GM10847 (cell line): ENCODE results near the gene AJAP1.

ENCODE experiments used
- POLR2A ChIP-seq: IDR thresholded peaks from 2 replicates; pipeline ENCODE4 v1.6.1; 2011; ENCODE audit not compliant: insufficient read length; ENCODE audit errors: extremely low read depth

AJAP1 gene, protein sequence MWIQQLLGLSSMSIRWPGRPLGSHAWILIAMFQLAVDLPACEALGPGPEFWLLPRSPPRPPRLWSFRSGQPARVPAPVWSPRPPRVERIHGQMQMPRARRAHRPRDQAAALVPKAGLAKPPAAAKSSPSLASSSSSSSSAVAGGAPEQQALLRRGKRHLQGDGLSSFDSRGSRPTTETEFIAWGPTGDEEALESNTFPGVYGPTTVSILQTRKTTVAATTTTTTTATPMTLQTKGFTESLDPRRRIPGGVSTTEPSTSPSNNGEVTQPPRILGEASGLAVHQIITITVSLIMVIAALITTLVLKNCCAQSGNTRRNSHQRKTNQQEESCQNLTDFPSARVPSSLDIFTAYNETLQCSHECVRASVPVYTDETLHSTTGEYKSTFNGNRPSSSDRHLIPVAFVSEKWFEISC

DNA sequence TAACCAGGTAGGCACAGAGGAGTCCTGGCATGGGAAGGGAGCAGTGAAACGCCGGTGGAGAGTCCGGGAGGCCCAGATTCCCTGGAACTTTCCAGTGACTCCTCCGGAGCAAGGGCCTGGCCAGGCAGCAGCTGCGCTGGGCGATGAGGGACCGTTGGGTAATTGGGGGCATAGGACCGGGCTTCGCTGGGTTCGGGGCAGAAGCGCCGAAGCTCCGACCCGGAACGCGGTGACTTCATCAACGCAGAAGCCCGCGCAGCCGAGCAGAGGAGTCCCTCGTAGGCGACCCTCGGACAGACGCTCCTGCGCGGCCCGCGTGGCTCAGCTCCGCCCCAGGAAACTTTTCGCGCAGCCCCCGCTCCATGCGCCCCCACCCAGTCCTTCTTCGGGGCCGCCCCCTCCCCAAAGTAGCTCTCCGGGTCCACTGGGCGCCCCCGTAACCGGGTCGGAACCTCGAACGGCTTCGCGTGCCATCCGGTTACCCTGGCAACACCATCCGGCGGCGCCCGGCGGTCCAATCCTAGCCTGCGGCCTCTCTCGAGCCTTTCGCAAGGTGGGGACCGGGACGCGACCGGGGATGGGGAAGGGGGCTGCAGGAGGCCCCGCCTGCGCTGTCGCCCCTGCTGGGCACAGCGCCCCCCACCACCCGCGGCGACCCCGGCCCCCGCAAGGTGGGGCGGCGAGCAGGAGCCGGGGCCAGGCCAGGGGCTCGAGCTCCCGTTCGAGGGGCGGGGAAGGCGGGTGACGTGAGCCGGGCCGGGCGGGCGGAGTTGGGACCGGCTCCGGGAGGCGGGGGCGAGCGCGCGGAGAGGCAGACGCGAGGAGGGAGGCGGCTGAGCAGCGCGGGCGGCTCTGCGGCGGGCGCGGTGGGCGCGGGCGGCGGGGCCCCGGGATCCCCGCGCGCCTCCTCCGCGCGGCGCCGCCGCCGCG, at the start of gene AJAP1:
Gene AJAP1, plus strand, starts transcription at position 814 of the 930 bp plus-strand sequence. CDS start 817 bp downstream, outside the sequence.
- no peak for TF ChIP-seq POLR2A

DNA sequence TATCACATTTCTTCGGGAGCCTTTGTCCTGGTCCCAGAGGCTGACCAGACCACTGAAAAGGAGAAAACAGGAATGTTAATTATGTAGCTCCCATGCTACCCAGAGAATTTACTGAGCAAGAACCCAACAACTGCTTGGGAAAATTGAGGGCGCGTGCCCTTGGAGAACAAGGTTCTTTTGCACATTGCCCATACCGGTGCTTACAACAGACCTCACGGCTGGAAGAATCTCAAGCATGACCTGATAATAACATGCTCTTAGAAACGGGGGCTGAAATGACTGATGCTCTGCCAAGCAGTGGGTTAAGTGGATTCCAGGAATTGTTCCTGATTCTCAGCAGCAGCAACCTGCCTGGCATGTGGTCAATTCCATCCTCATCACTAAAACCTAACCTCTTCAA, 49.3 kb upstream of the AJAP1 start:
- TF ChIP-seq POLR2A: no peak

DNA sequence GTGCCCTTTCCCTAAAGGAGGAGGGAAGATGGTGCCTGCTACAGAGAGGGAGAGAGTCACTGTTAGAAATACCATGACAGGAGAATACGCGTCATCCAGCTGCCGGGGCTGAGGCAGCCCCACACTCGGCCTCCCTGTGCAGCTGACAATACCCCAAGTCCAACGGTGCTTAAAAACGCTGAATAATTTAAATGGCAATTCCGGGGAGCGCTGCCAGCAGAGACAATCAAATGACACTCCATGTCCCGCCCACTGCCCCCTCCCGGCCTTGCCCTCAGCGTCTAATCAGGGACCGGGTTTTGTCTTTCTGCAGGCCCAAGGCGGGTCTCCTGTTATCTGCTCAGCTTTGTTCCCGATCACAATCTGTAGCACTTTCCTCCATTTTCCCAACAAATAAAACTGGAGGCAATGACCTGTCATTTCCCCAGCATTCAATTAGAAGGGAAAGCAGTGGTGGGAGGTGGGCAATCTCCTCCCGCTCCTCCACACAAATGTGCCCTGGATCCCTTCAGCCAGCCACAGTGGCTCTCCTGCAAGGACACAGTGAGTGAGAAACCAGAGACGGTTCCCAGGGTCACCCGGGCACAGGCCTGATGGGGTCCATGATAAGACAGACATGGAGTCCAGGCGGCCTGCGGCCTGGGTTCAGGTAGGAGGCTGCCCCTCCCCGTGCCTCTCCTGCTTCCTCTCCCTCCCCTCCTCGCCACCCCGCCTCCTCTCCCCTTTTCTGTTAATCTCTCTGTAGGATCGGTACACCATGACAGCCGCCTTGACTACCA, 42.7 kb upstream of the AJAP1 start:
- no peak for TF ChIP-seq POLR2A

DNA sequence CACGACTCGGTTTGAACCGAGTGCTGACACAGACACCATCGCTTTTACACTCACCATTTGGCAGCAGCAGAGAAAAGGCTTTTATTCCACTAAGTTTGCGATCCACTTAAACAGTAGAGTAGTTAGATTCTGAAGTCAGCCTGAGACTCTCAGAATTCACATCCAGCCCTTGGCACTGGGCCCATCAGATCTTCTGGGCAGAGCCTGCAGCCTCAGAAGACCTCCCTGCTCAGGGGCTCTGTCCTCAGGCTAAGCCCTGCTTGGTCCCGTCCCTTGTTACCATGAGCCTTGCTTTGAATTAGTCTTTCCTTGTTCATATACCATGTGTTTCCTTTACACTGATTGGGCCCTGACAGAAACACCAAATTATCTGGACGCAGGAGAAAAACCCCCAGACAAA, 41.4 kb upstream of the AJAP1 start:
- no peak for TF ChIP-seq POLR2A

DNA sequence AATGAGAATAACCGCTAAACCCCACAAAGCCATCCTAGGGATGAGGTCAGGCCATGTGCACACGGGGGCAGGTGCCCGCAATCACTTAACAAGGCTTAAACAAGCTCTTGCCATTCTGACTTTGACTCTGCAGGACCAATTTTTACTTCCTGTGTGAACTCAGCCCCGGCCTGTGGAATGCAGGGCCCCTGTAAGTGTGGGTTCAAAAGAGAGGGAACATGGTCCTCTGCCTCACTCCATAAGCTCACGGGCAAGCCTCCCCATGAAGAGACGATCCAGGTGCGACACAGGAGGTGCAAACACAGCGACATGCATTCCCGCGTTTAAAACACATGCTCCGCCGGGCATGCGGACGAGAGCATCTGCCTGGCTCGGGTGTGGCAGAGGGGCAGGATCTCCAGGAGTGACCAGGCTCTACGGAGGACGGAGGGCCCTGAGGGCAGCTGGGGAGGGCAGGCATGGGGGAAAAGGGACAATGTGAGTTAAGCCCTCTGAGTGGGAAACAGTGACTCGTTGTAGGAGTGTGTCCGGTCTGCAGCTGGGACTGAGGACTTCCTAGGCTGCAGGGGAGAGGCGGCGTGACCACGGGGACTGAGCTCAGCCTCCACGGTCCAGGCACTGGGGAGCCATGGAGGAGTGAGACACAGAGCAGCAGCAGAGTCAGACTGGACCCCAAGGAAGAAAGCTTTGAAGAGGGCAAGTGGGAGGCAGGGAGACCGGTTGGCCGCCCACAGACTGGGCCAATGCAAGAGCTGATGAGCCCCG, 40.6 kb upstream of the AJAP1 start:
- TF ChIP-seq POLR2A: no peak

DNA sequence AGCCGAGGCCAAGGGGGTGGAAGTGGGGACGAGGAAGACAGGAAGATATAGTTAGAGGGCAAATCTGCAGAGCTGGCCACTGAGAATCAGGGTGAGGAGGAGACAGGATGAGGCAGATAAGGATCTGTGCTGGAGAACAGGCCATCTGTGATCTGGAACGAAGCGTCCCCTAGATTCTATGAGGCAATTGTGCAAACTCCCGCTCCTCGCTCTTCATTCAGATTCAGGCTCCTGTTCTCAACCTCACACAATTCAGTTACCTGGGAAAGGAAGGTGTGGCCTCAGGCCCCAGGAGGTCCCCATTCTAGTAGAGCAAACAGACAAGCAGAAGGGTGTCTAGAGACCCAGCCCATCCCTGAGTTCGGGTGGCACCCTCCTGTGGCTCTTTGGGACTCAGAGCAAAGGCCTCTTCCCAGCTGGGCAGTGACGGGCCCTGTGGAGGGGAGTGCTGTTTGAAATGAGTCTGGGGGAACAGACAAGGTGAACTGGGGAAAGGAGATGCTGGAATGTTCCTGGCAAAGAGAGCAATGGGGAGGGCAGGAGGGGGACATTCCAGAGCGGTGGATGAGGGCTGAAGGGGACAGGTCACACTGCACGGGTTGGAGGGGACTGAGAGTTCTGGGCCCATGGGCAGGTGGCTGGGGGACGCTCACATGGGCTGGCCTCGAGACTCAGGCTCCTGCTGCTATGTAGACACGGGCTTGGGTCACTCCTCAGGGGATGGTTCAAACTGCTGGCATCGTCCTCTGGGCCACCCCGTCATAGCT, 39.9 kb upstream of the AJAP1 start:
- TF ChIP-seq POLR2A: no peak

DNA sequence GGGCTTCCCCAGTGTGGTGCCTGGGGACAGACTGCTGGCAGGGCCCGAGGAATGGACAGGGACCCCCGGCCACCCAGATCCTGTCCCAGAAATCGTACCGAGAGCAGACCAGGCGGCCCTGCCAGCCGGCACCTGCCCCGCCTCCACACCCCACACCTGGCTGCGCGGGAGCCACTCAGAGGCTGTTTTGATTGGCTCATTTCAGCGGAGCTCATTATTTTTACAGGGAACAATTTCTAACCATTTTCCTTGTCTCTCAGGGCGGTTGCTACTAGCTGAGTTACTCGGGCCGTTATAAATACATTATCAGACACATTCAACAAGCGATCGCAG, 39.3 kb upstream of the AJAP1 start:
- no peak for TF ChIP-seq POLR2A

DNA sequence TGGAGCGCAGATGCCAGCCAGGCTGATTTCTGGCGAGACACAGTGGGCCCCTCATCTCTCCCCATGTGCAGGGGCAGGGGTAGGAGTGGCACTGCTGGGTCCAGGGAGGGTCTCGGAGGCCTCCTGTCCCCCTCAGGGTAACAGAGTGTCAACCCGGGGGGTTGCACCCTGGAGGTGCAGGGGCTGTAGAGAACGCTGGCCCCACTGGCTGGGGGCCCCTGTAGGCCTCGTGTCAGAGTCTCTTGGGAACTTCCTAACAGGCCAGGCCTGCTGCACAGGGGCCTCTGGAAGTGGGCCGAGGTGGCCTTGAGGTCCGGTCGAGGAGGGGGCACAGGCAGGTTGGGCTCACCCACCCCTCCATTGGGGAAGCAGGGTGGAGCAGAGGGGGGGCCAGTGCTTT, 38.9 kb upstream of the AJAP1 start:
- no peak for TF ChIP-seq POLR2A

DNA sequence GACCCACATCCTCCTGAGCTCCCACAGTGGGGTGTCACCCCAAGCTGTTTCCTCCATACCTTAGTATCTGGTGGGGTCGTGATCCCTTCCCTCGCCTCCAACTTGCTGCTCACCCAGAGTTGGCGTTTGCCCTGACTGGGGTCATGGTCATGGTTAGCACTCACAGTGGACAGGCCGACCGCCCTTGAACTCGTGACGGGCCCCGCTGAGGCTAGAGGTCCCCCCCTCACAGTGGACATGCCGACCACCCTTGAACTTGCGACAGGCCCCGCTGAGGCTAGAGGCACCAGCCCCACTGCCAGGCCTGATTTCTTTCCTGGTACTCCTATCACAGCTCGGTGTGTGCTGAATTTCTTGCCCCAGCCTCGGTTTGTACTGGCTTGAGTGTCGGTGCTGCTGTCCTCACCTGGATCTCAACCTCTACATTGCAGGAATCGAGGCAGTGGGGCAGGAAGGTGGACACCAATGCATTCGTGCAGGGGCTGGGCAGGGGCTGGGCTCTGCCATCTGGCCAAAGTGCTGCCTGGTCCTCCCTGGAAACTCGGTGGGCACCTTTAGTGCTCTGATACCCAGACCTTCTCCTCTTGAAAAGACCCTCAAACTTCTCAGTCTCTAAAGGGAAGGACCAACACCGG, 37.5 kb upstream of the AJAP1 start:
- TF ChIP-seq POLR2A: no peak

DNA sequence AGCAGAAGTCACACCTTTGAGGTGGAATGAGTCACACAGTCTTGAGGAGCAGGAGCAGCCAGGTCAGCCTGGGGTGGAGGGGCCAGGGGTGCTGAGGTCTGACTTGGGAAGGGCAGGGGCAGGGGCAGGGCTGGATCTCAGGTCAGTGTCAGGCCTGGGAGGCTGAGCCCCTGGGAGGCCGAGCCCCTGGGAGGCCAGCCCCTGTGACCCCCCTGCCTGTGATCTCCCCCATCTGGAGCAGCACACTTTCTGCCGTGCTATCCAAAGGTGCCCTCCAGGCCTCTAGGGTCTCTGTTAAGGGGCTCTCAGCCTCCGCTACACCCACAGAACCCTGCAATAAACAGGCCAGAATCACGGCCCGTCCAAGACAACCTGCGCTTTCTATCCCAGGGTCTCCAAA, 36.9 kb upstream of the AJAP1 start:
- no peak for TF ChIP-seq POLR2A

DNA sequence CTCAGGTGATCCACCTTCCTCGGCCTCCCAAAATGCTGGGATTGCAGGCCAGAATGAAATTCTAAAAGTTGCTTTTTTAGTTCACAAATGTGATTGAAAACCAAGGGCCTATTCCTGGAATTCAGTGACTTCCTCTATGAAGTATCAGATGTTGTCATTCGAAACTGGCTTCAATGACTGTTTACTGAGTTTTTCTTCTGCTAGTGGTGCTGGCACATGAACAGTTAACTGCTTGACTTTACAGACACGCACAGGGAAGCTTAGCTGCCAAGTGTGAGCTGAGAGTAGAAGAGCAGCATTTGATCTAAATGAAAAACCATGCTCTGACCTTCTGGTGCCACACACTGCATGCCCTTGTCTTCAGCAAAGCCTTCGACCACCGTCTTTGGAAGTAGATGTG, 32.8 kb upstream of the AJAP1 start:
- TF ChIP-seq POLR2A: no peak

DNA sequence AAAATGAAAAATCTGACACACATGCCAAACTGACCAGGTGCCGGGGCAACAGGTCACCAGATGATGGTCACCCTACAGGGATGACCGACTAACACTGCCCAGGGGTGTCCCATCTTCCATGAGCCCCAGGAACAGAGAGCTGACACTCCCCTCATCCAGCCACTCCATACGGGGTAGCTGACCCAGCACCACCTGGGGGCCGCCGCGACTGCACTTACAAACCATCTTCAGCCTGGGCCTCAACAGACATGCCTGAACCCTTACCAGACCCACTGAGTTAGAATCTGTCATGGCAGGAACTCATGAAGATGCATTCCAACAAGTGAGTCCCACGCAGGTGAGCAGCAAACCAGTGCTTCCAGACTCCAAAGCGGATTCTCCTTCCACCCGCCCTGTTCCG, 31.6 kb upstream of the AJAP1 start:
- no peak for TF ChIP-seq POLR2A

DNA sequence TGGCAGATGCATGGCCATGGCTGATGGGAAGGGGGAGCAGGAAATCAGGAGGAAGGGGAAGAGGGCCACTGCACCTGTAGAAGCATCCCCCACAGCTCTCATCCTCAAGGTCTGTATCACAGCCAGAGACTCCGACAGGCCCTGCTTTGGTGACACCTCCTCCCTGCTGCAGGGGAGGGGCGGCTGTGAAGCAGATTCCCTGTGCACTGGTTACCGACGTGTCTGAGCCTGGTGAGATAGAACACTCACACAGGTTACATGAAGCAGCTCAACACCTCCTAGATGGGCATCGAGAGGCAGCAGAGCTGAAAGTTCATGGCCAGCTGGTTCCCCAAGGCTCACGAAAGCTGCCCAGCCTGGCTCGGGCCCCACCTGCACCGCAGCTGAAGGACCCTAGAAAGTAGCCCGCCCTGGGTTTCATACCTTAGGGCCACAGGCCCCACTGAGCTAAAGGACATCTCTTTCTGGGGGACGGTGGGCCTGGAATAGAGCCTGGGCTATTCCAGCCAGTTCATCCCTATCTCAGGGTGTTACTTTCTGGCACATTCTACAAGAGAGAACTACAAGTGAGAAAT, 30.2 kb upstream of the AJAP1 start:
- TF ChIP-seq POLR2A: no peak
